ENCODE results near the gene NAA25. TPM values are rescaled to one million over a fixed set of nuclear protein-coding genes. Genes with fewer than 3 reads are reported as not detected.

NAA25 gene
- total and polyA plus RNA-seq, 9 of the 15 experiments (the other 6 are each of a cell fraction or from before 2014, with no cell fraction given): 26.6 to 59.6 (median 48.9) TPM

- peak in 1 of 2 experiments; percentile 61; a peak in 1 of 4 replicates for TF ChIP-seq ZNF318 (IDR thresholded peaks at IDR 0.05; ENCODE audit: borderline replicate concordance in 1 of 2, low read depth in 1 of 2)
- 0 out of 2 replicates have a peak, but pooled peaks have one; percentile 21 for TF ChIP-seq ZNF609 (CRISPR knock-in tag; IDR thresholded peaks at IDR 0.05; ENCODE audit: borderline replicate concordance)
- no peak for TF ChIP-seq ATF1 (CRISPR knock-in tag; IDR thresholded peaks at IDR 0.05)
- peak; percentile 44 for TF ChIP-seq ATF1 (tag; IDR thresholded peaks at IDR 0.05)
- TF ChIP-seq CEBPG (CRISPR knock-in tag; IDR thresholded peaks at IDR 0.05): peak; percentile 96
- peak; percentile 84 to 85 for TF ChIP-seq CEBPG (tag; conservative IDR thresholded peaks at IDR 0.05 in 1 of 2, IDR thresholded peaks at IDR 0.05 in 1 of 2)
- no peak; the same call in 1 of the 2 replicates for TF ChIP-seq FOXP4 (CRISPR knock-in tag; IDR thresholded peaks at IDR 0.05; ENCODE audit: borderline replicate concordance)
- no peak for TF ChIP-seq ZBTB8A (IDR thresholded peaks at IDR 0.05; ENCODE audit: partially characterized antibody)
- no peak for TF ChIP-seq TARDBP (IDR thresholded peaks at IDR 0.05)
- TF ChIP-seq ZFX (CRISPR knock-in tag; IDR thresholded peaks at IDR 0.05): peak; percentile 92
Observed at GRCh38 chr12:112013601-112014402, 94.8 kb downstream of the NAA25 start (continued).
